ENCODE data around the gene DOK3.
"Not testable (repeated sequence)": the region's sequence is repeated elsewhere in the genome, so short reads cannot be mapped to it uniquely, and the experiment has no call there.

DOK3 gene

GRCh38 chr5:177536386-177536785 lies 26.8 kb upstream of the DOK3 start:
- Histone ChIP-seq H3K9me3 (ENCODE audit: control insufficient read depth in 5 of 5, low read length in 5 of 5) (no peaks in the 10 kb centered on the region), H3K4me1 (ENCODE audit: control insufficient read depth in 5 of 5, insufficient read depth in 5 of 5, low read length in 5 of 5) (peaks cover 14 to 41% (median 35%) of the 10 kb centered on the region in 5 donors), H3K27me3 (ENCODE audit: control insufficient read depth in 5 of 5, insufficient read depth in 4 of 5, low read length in 5 of 5) (no peaks in the 10 kb centered on the region), H3K9ac (ENCODE audit: low read length in 5 of 5) (no peak overlapping the region), H3K4me3 (ENCODE audit: low read depth in 1 of 5, low read length in 5 of 5) (no peak overlapping the region), H3K27ac (ENCODE audit: low read depth, low read length) (peak overlapping the region; percentile 95), H3K36me3 (ENCODE audit: control insufficient read depth in 5 of 5, insufficient read depth in 5 of 5, low read length in 5 of 5) (peaks cover 0 to 69% (median 54%) of the 10 kb centered on the region in 5 donors)

DNA sequence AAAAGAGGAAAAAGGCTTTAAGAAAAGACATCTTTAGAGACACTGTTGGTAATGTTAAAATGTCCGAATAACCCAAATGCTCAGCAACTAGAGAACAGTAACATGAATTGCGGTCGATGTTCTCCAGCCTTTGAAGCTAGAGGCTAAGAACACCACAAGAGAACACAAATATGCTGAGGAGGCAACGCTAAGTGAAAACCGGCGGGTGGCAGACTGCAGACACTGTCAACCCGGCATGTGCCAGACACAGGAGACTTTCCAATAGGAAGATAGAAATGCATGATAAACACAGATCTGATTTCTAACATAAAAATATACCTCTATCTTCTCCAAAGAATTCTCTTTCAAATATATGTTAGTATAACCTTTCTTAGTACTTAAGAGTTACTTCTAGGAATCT lies 25.5 kb upstream of the DOK3 start:
- Histone ChIP-seq H3K4me1 (ENCODE audit: control insufficient read depth in 5 of 5, insufficient read depth in 5 of 5, low read length in 5 of 5) (peaks cover 11 to 36% (median 35%) of the 10 kb centered on the region in 5 donors), H3K27me3 (ENCODE audit: control insufficient read depth in 5 of 5, insufficient read depth in 4 of 5, low read length in 5 of 5) (no peaks in the 10 kb centered on the region), H3K9ac (ENCODE audit: low read length in 5 of 5) (no peak overlapping the region), H3K27ac (ENCODE audit: low read depth, low read length) (no peak overlapping the region), H3K36me3 (ENCODE audit: control insufficient read depth in 5 of 5, insufficient read depth in 5 of 5, low read length in 5 of 5) (peaks cover 0 to 78% (median 65%) of the 10 kb centered on the region in 5 donors), H3K4me3 (ENCODE audit: low read depth in 1 of 5, low read length in 5 of 5) (no peak overlapping the region), H3K9me3 (ENCODE audit: control insufficient read depth in 5 of 5, low read length in 5 of 5) (no peaks in the 10 kb centered on the region)

- not testable (repeated sequence) for H3K27me3 ChIP-seq (ENCODE audit: control insufficient read depth in 5 of 5, insufficient read depth in 4 of 5, low read length in 5 of 5); H3K9me3 ChIP-seq (ENCODE audit: control insufficient read depth in 5 of 5, low read length in 5 of 5); H3K4me3 ChIP-seq (ENCODE audit: low read depth in 1 of 5, low read length in 5 of 5); H3K9ac ChIP-seq (ENCODE audit: low read length in 5 of 5); H3K27ac ChIP-seq (ENCODE audit: low read depth, low read length)
- Histone ChIP-seq H3K4me1 (ENCODE audit: control insufficient read depth in 5 of 5, insufficient read depth in 5 of 5, low read length in 5 of 5) (peaks cover 11 to 30% (median 28%) of the 10 kb centered on the region in 5 donors), H3K36me3 (ENCODE audit: control insufficient read depth in 5 of 5, insufficient read depth in 5 of 5, low read length in 5 of 5) (peaks cover 0 to 85% (median 72%) of the 10 kb centered on the region in 5 donors)
Measured at GRCh38 chr5:177534433-177534832, 24.8 kb upstream of the DOK3 start.

DNA sequence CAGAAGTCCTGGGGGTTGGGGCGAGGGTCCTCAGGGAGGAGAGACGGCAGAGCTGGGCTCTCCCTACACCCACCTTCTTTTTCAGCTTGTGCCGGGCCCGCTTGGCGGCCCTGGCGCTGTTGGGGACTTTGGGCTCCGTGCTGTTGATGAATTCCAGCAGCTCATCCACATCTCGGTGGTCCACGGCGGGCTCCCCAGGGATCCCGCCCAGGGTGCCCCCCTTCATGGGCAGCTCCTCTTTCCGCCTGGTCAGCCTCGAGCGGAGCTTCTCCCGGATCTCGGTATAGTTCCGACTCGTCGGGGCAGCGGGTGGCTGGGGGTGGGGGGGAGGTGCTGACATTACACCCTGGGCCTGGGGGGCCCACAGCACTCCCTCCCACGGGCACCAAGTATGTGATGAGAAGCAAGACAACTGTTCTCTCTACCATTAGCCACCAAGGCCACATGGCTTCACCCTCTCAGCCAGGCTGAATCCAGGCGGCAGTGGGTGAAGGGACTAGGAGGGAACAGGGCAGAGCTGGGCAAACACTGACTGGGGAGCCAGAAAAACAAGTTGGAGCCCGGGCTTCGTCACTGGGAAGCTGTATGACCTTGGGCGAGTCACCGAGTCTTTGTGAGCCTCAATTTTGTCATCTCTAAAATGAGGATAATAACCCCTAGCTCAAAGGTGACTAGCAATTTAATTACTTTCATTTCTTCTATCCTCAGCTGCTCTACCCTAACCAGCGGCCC lies 21.7 kb upstream of the DOK3 start:
- H3K4me3 ChIP-seq (ENCODE audit: low read depth in 1 of 5, low read length in 5 of 5): no peak overlapping the region
- no peaks in the 10 kb centered on the region for H3K9me3 ChIP-seq (ENCODE audit: control insufficient read depth in 5 of 5, low read length in 5 of 5)
- no peaks in the 10 kb centered on the region for H3K4me1 ChIP-seq (ENCODE audit: control insufficient read depth in 5 of 5, insufficient read depth in 5 of 5, low read length in 5 of 5)
- H3K27ac ChIP-seq (ENCODE audit: low read depth, low read length): no peak overlapping the region
- H3K27me3 ChIP-seq (ENCODE audit: control insufficient read depth in 5 of 5, insufficient read depth in 4 of 5, low read length in 5 of 5): no peaks in the 10 kb centered on the region
- H3K36me3 ChIP-seq (ENCODE audit: control insufficient read depth in 5 of 5, insufficient read depth in 5 of 5, low read length in 5 of 5): peaks cover 0 to 90% (median 78%) of the 10 kb centered on the region in 5 donors
- no peak overlapping the region for H3K9ac ChIP-seq (ENCODE audit: low read length in 5 of 5)

GRCh38 chr5:177530638-177531037 lies 21.0 kb upstream of the DOK3 start:
- Histone ChIP-seq H3K27ac (ENCODE audit: low read depth, low read length) (no peak overlapping the region), H3K9me3 (ENCODE audit: control insufficient read depth in 5 of 5, low read length in 5 of 5) (no peaks in the 10 kb centered on the region), H3K27me3 (ENCODE audit: control insufficient read depth in 5 of 5, insufficient read depth in 4 of 5, low read length in 5 of 5) (no peaks in the 10 kb centered on the region), H3K4me1 (ENCODE audit: control insufficient read depth in 5 of 5, insufficient read depth in 5 of 5, low read length in 5 of 5) (no peaks in the 10 kb centered on the region), H3K9ac (ENCODE audit: low read length in 5 of 5) (no peak overlapping the region), H3K36me3 (ENCODE audit: control insufficient read depth in 5 of 5, insufficient read depth in 5 of 5, low read length in 5 of 5) (peaks cover 0 to 90% (median 79%) of the 10 kb centered on the region in 5 donors), H3K4me3 (ENCODE audit: low read depth in 1 of 5, low read length in 5 of 5) (no peak overlapping the region)

GRCh38 chr5:177529247-177530203 lies 19.9 kb upstream of the DOK3 start:
- Histone ChIP-seq H3K9me3 (ENCODE audit: control insufficient read depth in 5 of 5, low read length in 5 of 5) (no peaks in the 10 kb centered on the region), H3K9ac (ENCODE audit: low read length in 5 of 5) (no peak overlapping the region), H3K27me3 (ENCODE audit: control insufficient read depth in 5 of 5, insufficient read depth in 4 of 5, low read length in 5 of 5) (no peaks in the 10 kb centered on the region), H3K4me1 (ENCODE audit: control insufficient read depth in 5 of 5, insufficient read depth in 5 of 5, low read length in 5 of 5) (no peaks in the 10 kb centered on the region), H3K36me3 (ENCODE audit: control insufficient read depth in 5 of 5, insufficient read depth in 5 of 5, low read length in 5 of 5) (peaks cover 0 to 94% (median 89%) of the 10 kb centered on the region in 5 donors), H3K4me3 (ENCODE audit: low read depth in 1 of 5, low read length in 5 of 5) (no peak overlapping the region), H3K27ac (ENCODE audit: low read depth, low read length) (no peak overlapping the region)

DNA sequence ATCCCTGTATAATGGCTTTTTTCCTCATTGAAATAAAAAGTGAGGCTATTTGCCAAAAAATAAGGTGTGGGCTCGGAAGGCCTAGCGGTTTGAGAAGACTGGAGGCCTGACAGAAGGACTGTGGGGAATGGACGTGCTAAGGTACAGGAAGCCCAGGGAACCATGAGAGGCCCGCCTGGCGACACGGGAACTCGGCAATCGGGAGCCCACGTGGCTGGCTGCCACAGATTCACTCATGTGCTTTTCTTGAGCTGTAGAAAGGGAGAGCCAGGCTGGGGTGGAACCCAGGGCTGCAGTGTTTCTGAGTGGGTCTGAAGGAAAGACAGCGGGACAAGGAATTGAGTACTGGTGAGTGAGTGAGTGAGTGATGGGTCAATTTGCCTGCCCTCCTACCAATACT lies 19.0 kb upstream of the DOK3 start:
- Histone ChIP-seq H3K36me3 (ENCODE audit: control insufficient read depth in 5 of 5, insufficient read depth in 5 of 5, low read length in 5 of 5) (peaks cover 0 to 97% (median 91%) of the 10 kb centered on the region in 5 donors), H3K4me1 (ENCODE audit: control insufficient read depth in 5 of 5, insufficient read depth in 5 of 5, low read length in 5 of 5) (no peaks in the 10 kb centered on the region), H3K9me3 (ENCODE audit: control insufficient read depth in 5 of 5, low read length in 5 of 5) (no peaks in the 10 kb centered on the region), H3K9ac (ENCODE audit: low read length in 5 of 5) (no peak overlapping the region), H3K27me3 (ENCODE audit: control insufficient read depth in 5 of 5, insufficient read depth in 4 of 5, low read length in 5 of 5) (no peaks in the 10 kb centered on the region), H3K27ac (ENCODE audit: low read depth, low read length) (no peak overlapping the region), H3K4me3 (ENCODE audit: low read depth in 1 of 5, low read length in 5 of 5) (no peak overlapping the region)

- H3K4me3 ChIP-seq (ENCODE audit: low read depth in 1 of 5, low read length in 5 of 5): no peak overlapping the region
- H3K36me3 ChIP-seq (ENCODE audit: control insufficient read depth in 5 of 5, insufficient read depth in 5 of 5, low read length in 5 of 5): peaks cover 0 to 94% (median 91%) of the 10 kb centered on the region in 5 donors
- no peak overlapping the region for H3K9ac ChIP-seq (ENCODE audit: low read length in 5 of 5)
- no peaks in the 10 kb centered on the region for H3K27me3 ChIP-seq (ENCODE audit: control insufficient read depth in 5 of 5, insufficient read depth in 4 of 5, low read length in 5 of 5)
- no peak overlapping the region for H3K27ac ChIP-seq (ENCODE audit: low read depth, low read length)
- no peaks in the 10 kb centered on the region for H3K9me3 ChIP-seq (ENCODE audit: control insufficient read depth in 5 of 5, low read length in 5 of 5)
- H3K4me1 ChIP-seq (ENCODE audit: control insufficient read depth in 5 of 5, insufficient read depth in 5 of 5, low read length in 5 of 5): no peaks in the 10 kb centered on the region
Measured at GRCh38 chr5:177527595-177527994, 18.0 kb upstream of the DOK3 start.

GRCh38 chr5:177526791-177527190 lies 17.2 kb upstream of the DOK3 start:
- no peaks in the 10 kb centered on the region for H3K27me3 ChIP-seq (ENCODE audit: control insufficient read depth in 5 of 5, insufficient read depth in 4 of 5, low read length in 5 of 5)
- no peak overlapping the region for H3K9ac ChIP-seq (ENCODE audit: low read length in 5 of 5)
- no peak overlapping the region for H3K27ac ChIP-seq (ENCODE audit: low read depth, low read length)
- peaks cover 0 to 91% (median 88%) of the 10 kb centered on the region in 5 donors for H3K36me3 ChIP-seq (ENCODE audit: control insufficient read depth in 5 of 5, insufficient read depth in 5 of 5, low read length in 5 of 5)
- no peak overlapping the region for H3K4me3 ChIP-seq (ENCODE audit: low read depth in 1 of 5, low read length in 5 of 5)
- H3K9me3 ChIP-seq (ENCODE audit: control insufficient read depth in 5 of 5, low read length in 5 of 5): no peaks in the 10 kb centered on the region
- no peaks in the 10 kb centered on the region for H3K4me1 ChIP-seq (ENCODE audit: control insufficient read depth in 5 of 5, insufficient read depth in 5 of 5, low read length in 5 of 5)

DNA sequence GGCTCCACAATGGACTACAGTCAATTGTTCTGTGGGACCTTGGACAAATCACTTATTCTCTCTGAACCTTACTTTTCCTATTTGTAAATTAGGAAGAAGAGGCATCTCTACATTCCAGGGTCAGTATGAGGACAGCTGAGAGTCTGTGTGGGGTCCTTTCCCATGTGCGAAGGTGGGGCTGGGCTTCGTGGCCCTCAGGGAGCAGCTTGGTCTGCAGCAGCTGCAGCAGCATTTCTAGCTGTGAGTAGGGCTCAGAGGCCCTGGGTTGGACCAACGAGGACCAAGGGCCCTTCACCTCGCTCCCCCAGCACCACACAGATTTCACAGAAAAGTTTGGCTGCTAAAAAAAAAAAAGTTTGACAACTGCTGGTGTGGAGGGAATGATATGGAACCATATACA lies 16.6 kb upstream of the DOK3 start:
- Histone ChIP-seq H3K36me3 (ENCODE audit: control insufficient read depth in 5 of 5, insufficient read depth in 5 of 5, low read length in 5 of 5) (peaks cover 0 to 91% (median 88%) of the 10 kb centered on the region in 5 donors), H3K9me3 (ENCODE audit: control insufficient read depth in 5 of 5, low read length in 5 of 5) (no peaks in the 10 kb centered on the region), H3K27ac (ENCODE audit: low read depth, low read length) (no peak overlapping the region), H3K4me3 (ENCODE audit: low read depth in 1 of 5, low read length in 5 of 5) (no peak overlapping the region), H3K4me1 (ENCODE audit: control insufficient read depth in 5 of 5, insufficient read depth in 5 of 5, low read length in 5 of 5) (no peaks in the 10 kb centered on the region), H3K9ac (ENCODE audit: low read length in 5 of 5) (no peak overlapping the region), H3K27me3 (ENCODE audit: control insufficient read depth in 5 of 5, insufficient read depth in 4 of 5, low read length in 5 of 5) (no peaks in the 10 kb centered on the region)
